ENCODE measurements around the gene CACNB1.

CACNB1 gene

GRCh38 chr17:39169101-39169500 lies 28.4 kb downstream of the CACNB1 start:
- no peak for TF ChIP-seq TAF1 (IDR thresholded peaks at IDR 0.05; ENCODE audit: low read depth)

DNA sequence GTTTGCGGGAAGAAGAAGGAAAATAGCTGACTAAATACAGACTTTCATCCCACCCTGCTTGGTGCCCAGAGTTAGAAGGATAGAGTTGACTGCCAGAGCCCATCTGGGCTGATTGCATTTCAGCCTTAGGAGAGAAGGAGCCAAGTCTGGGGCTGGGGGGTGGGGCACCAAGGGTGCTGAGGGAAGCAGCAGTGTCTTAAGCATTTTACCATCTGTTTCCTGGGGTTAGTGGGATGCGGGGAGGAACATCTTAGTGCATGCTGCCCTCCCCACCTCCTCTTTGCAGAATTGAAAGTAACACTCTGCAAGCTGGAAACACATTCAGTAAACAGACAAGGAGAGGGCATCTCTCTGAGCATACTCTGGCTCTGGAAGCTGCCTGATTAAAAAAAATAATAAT lies 30.0 kb downstream of the CACNB1 start:
- TF ChIP-seq USF1 (IDR thresholded peaks at IDR 0.05) (no peak), TAF1 (IDR thresholded peaks at IDR 0.05; ENCODE audit: low read depth) (no peak), ZBTB7A (IDR thresholded peaks at IDR 0.05; ENCODE audit: low read depth) (no peak), CEBPB (IDR thresholded peaks at IDR 0.05) (no peak), EP300 (IDR thresholded peaks at IDR 0.05; ENCODE audit: borderline replicate concordance) (no peak), YY1 (IDR thresholded peaks at IDR 0.05; ENCODE audit: low read depth) (no peak), EGR1 (IDR thresholded peaks at IDR 0.05) (no peak), CREB1 (IDR thresholded peaks at IDR 0.05; ENCODE audit: low read depth) (no peak), NFIC (IDR thresholded peaks at IDR 0.05) (no peak), TCF12 (IDR thresholded peaks at IDR 0.05; ENCODE audit: low read depth) (no peak), TEAD4 (IDR thresholded peaks at IDR 0.05) (no peak), FOXM1 (IDR thresholded peaks at IDR 0.05; ENCODE audit: borderline replicate concordance, low read depth) (no peak), RAD21 (IDR thresholded peaks at IDR 0.05; ENCODE audit: low read depth) (no peak)
- TF ChIP-seq, protein P1, sequence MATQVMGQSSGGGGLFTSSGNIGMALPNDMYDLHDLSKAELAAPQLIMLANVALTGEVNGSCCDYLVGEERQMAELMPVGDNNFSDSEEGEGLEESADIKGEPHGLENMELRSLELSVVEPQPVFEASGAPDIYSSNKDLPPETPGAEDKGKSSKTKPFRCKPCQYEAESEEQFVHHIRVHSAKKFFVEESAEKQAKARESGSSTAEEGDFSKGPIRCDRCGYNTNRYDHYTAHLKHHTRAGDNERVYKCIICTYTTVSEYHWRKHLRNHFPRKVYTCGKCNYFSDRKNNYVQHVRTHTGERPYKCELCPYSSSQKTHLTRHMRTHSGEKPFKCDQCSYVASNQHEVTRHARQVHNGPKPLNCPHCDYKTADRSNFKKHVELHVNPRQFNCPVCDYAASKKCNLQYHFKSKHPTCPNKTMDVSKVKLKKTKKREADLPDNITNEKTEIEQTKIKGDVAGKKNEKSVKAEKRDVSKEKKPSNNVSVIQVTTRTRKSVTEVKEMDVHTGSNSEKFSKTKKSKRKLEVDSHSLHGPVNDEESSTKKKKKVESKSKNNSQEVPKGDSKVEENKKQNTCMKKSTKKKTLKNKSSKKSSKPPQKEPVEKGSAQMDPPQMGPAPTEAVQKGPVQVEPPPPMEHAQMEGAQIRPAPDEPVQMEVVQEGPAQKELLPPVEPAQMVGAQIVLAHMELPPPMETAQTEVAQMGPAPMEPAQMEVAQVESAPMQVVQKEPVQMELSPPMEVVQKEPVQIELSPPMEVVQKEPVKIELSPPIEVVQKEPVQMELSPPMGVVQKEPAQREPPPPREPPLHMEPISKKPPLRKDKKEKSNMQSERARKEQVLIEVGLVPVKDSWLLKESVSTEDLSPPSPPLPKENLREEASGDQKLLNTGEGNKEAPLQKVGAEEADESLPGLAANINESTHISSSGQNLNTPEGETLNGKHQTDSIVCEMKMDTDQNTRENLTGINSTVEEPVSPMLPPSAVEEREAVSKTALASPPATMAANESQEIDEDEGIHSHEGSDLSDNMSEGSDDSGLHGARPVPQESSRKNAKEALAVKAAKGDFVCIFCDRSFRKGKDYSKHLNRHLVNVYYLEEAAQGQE (IDR thresholded peaks at IDR 0.05; ENCODE audit: low read depth), result no peak
- TF ChIP-seq, protein P2, sequence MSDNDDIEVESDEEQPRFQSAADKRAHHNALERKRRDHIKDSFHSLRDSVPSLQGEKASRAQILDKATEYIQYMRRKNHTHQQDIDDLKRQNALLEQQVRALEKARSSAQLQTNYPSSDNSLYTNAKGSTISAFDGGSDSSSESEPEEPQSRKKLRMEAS (IDR thresholded peaks at IDR 0.05), result no peak

DNA sequence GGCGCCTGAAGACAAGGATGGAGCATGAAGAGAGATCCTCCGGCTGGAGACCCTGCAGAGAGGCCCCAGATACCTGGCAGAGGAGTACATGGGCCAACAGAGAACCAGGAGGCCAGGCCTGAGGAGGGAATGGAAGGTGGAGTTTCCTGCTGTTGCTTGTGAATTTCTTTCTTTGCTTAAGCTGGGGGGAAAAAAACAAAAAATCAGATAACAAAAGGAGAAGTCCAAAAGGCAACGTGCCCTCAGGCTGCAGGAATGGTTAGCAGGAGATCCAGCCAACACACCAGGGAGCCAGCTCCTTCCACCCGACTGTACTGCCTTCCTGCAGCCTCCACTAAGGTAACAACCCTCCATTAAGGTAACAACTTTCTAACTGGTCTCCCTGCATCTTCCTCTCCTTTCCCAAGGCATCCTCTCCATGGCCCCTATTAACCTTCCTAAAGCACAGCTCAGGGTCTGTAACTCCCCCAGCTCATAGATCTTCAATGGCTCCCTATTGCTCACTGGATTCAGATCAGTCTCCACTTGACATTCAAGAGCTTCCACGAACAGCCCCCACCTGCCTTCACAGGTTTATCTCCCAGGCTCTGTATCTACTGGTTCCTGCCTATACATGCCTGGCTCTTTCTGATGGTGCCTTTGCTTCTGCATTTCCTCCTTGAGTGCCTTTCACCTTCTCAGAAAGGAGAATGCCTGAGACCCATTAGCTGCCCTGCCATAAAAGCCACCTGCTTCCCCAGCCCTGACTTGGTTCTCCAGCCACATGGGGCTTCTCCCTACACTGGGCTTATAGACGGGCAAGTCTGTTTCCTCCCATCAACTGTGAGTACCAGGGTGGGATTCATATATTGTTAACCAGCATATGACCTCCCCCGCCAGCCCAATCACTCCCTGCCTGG lies 30.8 kb downstream of the CACNB1 start:
- no peak for TF ChIP-seq ZBTB7A (IDR thresholded peaks at IDR 0.05; ENCODE audit: low read depth)
- no peak for TF ChIP-seq CEBPB (IDR thresholded peaks at IDR 0.05)
- TF ChIP-seq TCF12 (IDR thresholded peaks at IDR 0.05; ENCODE audit: low read depth), result no peak
- TF ChIP-seq EGR1 (IDR thresholded peaks at IDR 0.05), result no peak
- no peak for TF ChIP-seq YY1 (IDR thresholded peaks at IDR 0.05; ENCODE audit: low read depth)

GRCh38 chr17:39165841-39166349 lies 31.6 kb downstream of the CACNB1 start, which contains the start of gene ARL5C:
Gene ARL5C (minus strand): TSS chr17:39166161. CDS start chr17:39165760, 401 bp downstream.
- TF ChIP-seq TAF1 (IDR thresholded peaks at IDR 0.05; ENCODE audit: low read depth), result no peak

- TF ChIP-seq EP300 (IDR thresholded peaks at IDR 0.05; ENCODE audit: borderline replicate concordance) (no peak), EGR1 (IDR thresholded peaks at IDR 0.05) (no peak), ZBTB7A (IDR thresholded peaks at IDR 0.05; ENCODE audit: low read depth) (no peak)
Measured at GRCh38 chr17:39165178-39165840, 32.2 kb downstream of the CACNB1 start.

GRCh38 chr17:39164675-39165143 lies 32.8 kb downstream of the CACNB1 start:
- TF ChIP-seq ZBTB7A (IDR thresholded peaks at IDR 0.05; ENCODE audit: low read depth), result no peak
- peak; percentile 26; the same call in 1 of the 2 replicates for TF ChIP-seq NFIC (IDR thresholded peaks at IDR 0.05)
- peak; percentile 66 for TF ChIP-seq RAD21 (IDR thresholded peaks at IDR 0.05; ENCODE audit: low read depth)

GRCh38 chr17:39161962-39162361 lies 35.5 kb downstream of the CACNB1 start:
- TF ChIP-seq TEAD4 (IDR thresholded peaks at IDR 0.05), result no peak
- no peak for TF ChIP-seq CEBPB (IDR thresholded peaks at IDR 0.05)
- TF ChIP-seq NFIC (IDR thresholded peaks at IDR 0.05), result no peak
- TF ChIP-seq TCF12 (IDR thresholded peaks at IDR 0.05; ENCODE audit: low read depth), result no peak
- no peak for TF ChIP-seq USF1 (IDR thresholded peaks at IDR 0.05)
- TF ChIP-seq FOXM1 (IDR thresholded peaks at IDR 0.05; ENCODE audit: borderline replicate concordance, low read depth), result no peak
- TF ChIP-seq, protein P1 (IDR thresholded peaks at IDR 0.05; ENCODE audit: low read depth), result no peak
- TF ChIP-seq, protein P2 (IDR thresholded peaks at IDR 0.05), result no peak
- no peak for TF ChIP-seq ZBTB7A (IDR thresholded peaks at IDR 0.05; ENCODE audit: low read depth)
- TF ChIP-seq CREB1 (IDR thresholded peaks at IDR 0.05; ENCODE audit: low read depth), result no peak
- no peak for TF ChIP-seq EGR1 (IDR thresholded peaks at IDR 0.05)
- no peak for TF ChIP-seq RAD21 (IDR thresholded peaks at IDR 0.05; ENCODE audit: low read depth)
- no peak for TF ChIP-seq YY1 (IDR thresholded peaks at IDR 0.05; ENCODE audit: low read depth)
- TF ChIP-seq TAF1 (IDR thresholded peaks at IDR 0.05; ENCODE audit: low read depth), result no peak
- no peak for TF ChIP-seq EP300 (IDR thresholded peaks at IDR 0.05; ENCODE audit: borderline replicate concordance)
